Calu3 (cell line): Measurements from ENCODE around the gene NFE2. TPM values are rescaled to one million over a fixed set of nuclear protein-coding genes. Genes with fewer than 3 reads are reported as not detected.
A peak's percentile ranks its signal among the peaks of the same experiment; 100 is the strongest.

ENCODE experiments used
- BruUV-seq: library from RNA; stranded (reverse); fragments of 400-500 nt; replicated peaks from 2 replicates; lab custom pipeline; 2021; lab: Mats Ljungman, UMichigan
- CTCF ChIA-PET: fragments of 300-600 bp; sonication (Branson Sonifier 250); formaldehyde crosslinking; loops from one replicate; lab custom pipeline; 2022; ENCODE audit warnings: antibody characterized with exemption; lab: Charles Lee
- DNase-seq: peaks from one replicate; pipeline ENCODE4 v3.0.0; 2022
- H3K27ac Mint-ChIP-seq: one replicate; pipeline ENCODE4 v1.8.0; 2022; ENCODE audit warnings: mixed read lengths; ENCODE audit not compliant: unreplicated experiment
- H3K27me3 Mint-ChIP-seq: one replicate; pipeline ENCODE4 v1.8.0; 2022; ENCODE audit warnings: mixed read lengths; ENCODE audit not compliant: unreplicated experiment
- H3K36me3 Mint-ChIP-seq: one replicate; pipeline ENCODE4 v1.8.0; 2022; ENCODE audit warnings: mild to moderate bottlenecking, moderate library complexity, mixed read lengths; ENCODE audit not compliant: insufficient read depth, unreplicated experiment
- H3K4me1 Mint-ChIP-seq: one replicate; pipeline ENCODE4 v1.8.0; 2022; ENCODE audit warnings: mild to moderate bottlenecking, low read depth, mixed read lengths; ENCODE audit not compliant: unreplicated experiment
- H3K4me3 Mint-ChIP-seq: one replicate; pipeline ENCODE4 v1.8.0; 2022; ENCODE audit warnings: mild to moderate bottlenecking, low read depth, moderate library complexity, mixed read lengths; ENCODE audit not compliant: unreplicated experiment
- H3K9me3 Mint-ChIP-seq: one replicate; pipeline ENCODE4 v1.8.0; 2022; ENCODE audit warnings: low read depth, mixed read lengths; ENCODE audit not compliant: unreplicated experiment
- intact Hi-C: fragments of 100-400 bp; cut with micrococcal nuclease; formaldehyde crosslinking; loops from one replicate; pipeline ENCODE4 v1.10.0; 2022; ENCODE audit not compliant: unreplicated experiment
- total RNA-seq: library from RNA; stranded (reverse); gene quantifications from 2 replicates; pipeline ENCODE4 v1.2.3, GENCODE V29; 2022
- TF ChIP-seq, protein P1 (sequence below): fragments of 200-600 bp; IDR thresholded peaks from one replicate; pipeline ENCODE4 v1.8.0; 2022; ENCODE audit warnings: antibody characterized with exemption; ENCODE audit not compliant: unreplicated experiment

NFE2 gene
- total RNA-seq, 1 experiment from 2014 or later, result 0.80 TPM

GRCh38 chr12:54340846-54341245 lies 40.0 kb upstream of the NFE2 start:
- H3K36me3 Mint-ChIP-seq, result peaks cover 38% of the 10 kb centered on the region
- CTCF ChIA-PET, result no interaction called here
- no TSS peak for BruUV-seq
- no peaks in the 10 kb centered on the region for H3K9me3 Mint-ChIP-seq
- H3K4me1 Mint-ChIP-seq, result no peaks in the 10 kb centered on the region
- no peak overlapping the region for H3K27ac Mint-ChIP-seq
- DNase-seq, result no peak
- no peak overlapping the region for H3K4me3 Mint-ChIP-seq
- intact Hi-C loops, result no loop called here
- TF ChIP-seq, protein P1, sequence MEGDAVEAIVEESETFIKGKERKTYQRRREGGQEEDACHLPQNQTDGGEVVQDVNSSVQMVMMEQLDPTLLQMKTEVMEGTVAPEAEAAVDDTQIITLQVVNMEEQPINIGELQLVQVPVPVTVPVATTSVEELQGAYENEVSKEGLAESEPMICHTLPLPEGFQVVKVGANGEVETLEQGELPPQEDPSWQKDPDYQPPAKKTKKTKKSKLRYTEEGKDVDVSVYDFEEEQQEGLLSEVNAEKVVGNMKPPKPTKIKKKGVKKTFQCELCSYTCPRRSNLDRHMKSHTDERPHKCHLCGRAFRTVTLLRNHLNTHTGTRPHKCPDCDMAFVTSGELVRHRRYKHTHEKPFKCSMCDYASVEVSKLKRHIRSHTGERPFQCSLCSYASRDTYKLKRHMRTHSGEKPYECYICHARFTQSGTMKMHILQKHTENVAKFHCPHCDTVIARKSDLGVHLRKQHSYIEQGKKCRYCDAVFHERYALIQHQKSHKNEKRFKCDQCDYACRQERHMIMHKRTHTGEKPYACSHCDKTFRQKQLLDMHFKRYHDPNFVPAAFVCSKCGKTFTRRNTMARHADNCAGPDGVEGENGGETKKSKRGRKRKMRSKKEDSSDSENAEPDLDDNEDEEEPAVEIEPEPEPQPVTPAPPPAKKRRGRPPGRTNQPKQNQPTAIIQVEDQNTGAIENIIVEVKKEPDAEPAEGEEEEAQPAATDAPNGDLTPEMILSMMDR, result no peak
- no peaks in the 10 kb centered on the region for H3K27me3 Mint-ChIP-seq

- BruUV-seq, result no TSS peak
- Mint-ChIP-seq H3K4me1 (no peaks in the 10 kb centered on the region), H3K36me3 (peaks cover 33% of the 10 kb centered on the region), H3K27ac (no peak overlapping the region), H3K27me3 (no peaks in the 10 kb centered on the region), H3K4me3 (no peak overlapping the region), H3K9me3 (no peaks in the 10 kb centered on the region)
- DNase-seq, result no peak
- intact Hi-C loops, result no loop called here
- CTCF ChIA-PET, result interaction anchor here (1.3 kb wide), 1 partner anchor 34 kb away, joined by 3 read pairs; no protein-coding TSS in a partner anchor
- TF ChIP-seq, protein P1, result no peak
Measured at GRCh38 chr12:54338698-54339296, 38.0 kb upstream of the NFE2 start.

DNA sequence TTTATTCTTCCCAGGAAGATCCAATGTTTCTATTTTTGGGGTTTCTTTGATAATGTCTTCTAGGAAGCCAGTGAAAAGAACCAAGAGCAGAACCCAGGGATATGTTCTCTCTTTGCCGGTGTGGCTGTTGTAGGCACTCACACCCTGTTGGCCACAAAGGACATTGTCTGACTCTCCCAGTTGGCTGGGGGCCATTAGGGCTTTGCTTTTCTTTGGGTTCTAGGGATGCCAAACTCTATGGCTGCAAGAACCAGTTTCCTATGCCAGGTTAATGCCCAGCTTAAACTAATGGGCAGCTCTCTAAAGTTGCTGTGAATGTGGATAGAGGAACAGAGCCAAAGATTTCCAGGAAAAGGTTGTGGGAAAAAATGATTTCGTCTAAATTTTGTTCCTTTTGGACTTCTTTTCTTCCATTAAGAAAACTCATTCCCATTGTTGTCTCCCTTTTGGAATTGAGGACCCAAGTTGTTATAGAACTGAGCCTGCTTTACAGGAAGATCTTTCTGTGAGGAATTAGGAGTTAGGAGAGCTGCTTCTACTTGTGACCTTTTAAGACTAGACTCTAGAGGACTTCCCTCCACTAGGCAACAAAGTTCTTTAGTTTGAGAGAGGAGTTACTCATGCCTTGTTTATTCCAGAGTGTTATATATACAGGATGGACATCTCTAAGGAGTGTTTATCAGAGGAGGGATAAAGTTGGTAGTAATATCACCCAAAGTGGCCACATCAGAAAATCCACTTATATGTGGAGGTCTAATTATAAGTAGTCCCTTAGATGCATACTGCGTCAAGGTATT lies 37.2 kb upstream of the NFE2 start:
- intact Hi-C loops, result no loop called here
- TF ChIP-seq, protein P1, result no peak
- BruUV-seq, result no TSS peak
- Mint-ChIP-seq H3K27ac (no peak overlapping the region), H3K4me1 (no peaks in the 10 kb centered on the region), H3K4me3 (no peak overlapping the region), H3K36me3 (peaks cover 26% of the 10 kb centered on the region), H3K9me3 (no peaks in the 10 kb centered on the region), H3K27me3 (no peaks in the 10 kb centered on the region)
- CTCF ChIA-PET, result interaction anchor here (0.9 to 2.5 kb wide), 4 partner anchors 13 to 34 kb away, joined by 3 to 7 read pairs (median 5); partner anchors contain the start of gene COPZ1
- no peak for DNase-seq

DNA sequence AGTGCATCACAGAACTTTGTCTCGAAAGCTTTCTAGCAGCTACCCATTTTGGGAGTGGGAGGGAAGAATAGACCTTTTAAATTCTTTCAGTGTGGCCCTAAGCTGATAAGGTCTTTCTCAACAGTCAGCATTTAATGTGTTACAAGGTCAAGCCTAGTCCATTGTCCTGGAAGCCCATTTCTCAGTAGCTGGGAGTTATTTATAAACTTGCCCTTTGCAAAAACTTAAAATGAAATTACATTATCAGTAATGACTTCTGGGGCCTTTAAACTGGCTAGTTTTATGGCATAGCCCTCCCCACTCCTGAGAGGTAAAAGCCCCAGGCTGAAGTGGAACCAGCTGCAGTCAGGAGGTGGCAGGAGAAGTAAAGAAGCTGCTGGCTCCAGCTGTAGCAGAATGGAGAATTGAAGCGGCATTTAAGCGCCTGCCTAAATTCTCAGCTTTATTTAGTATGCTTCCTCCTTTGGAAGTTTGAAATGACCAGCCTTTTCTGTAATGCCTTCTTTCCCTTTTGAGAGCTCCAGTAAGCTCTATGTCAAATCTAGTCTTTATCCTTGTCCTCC lies 36.5 kb upstream of the NFE2 start:
- H3K4me3 Mint-ChIP-seq, result no peak overlapping the region

More for the DNA sequence above, 36.5 kb upstream of the NFE2 start:
- Mint-ChIP-seq H3K36me3 (peaks cover 19% of the 10 kb centered on the region), H3K27ac (no peak overlapping the region), H3K4me1 (no peaks in the 10 kb centered on the region), H3K9me3 (no peaks in the 10 kb centered on the region), H3K27me3 (no peaks in the 10 kb centered on the region)
- BruUV-seq, result TSS peak; percentile 14
- no peak for DNase-seq
- TF ChIP-seq, protein P1, result no peak
- intact Hi-C loops, result no loop called here
- CTCF ChIA-PET, result interaction anchor here (0.6 to 2.5 kb wide), 5 partner anchors 13 to 44 kb away, joined by 3 to 7 read pairs (median 4); partner anchors contain the start of gene COPZ1
